Skin of body (tissue), 2 donors: ENCODE results near the gene PACRGL. TPM values are rescaled to one million over a fixed set of nuclear protein-coding genes. Genes with fewer than 3 reads are reported as not detected.
A peak's percentile ranks its signal among the peaks of the same experiment; 100 is the strongest.
"Not testable (repeated sequence)": the region's sequence is repeated elsewhere in the genome, so short reads cannot be mapped to it uniquely, and the experiment has no call there.

Experiments
- DNase-seq: peaks from one replicate; lab custom pipeline; 2025; lab: John Stamatoyannopoulos, UW
- total RNA-seq: library from RNA; depleted of rRNA; stranded (reverse); fragments of >200 nt; gene quantifications from one replicate; pipeline ENCODE4 v1.2.3, GENCODE V29; 2014

Gene PACRGL
- total RNA-seq, 1 donor from 2014 or later, result 27.0 TPM

GRCh38 chr4:20723463-20723862 is 23.2 kb downstream of the PACRGL start:
- no peak for DNase-seq

- DNase-seq, result no peak
Measured at GRCh38 chr4:20724915-20725314, 24.7 kb downstream of the PACRGL start.

GRCh38 chr4:20735931-20736330 is 35.7 kb downstream of the PACRGL start:
- no peak for DNase-seq

GRCh38 chr4:20746000-20746399 is 45.7 kb downstream of the PACRGL start:
- not testable (repeated sequence) for DNase-seq

GRCh38 chr4:20752641-20753040 is 52.4 kb downstream of the PACRGL start:
- DNase-seq, result no peak

GRCh38 chr4:20754036-20754435 is 53.8 kb downstream of the PACRGL start:
- DNase-seq, result no peak

- DNase-seq, result no peak
Measured at GRCh38 chr4:20760053-20760452, 59.8 kb downstream of the PACRGL start.

GRCh38 chr4:20761382-20761781 is 61.1 kb downstream of the PACRGL start:
- no peak for DNase-seq

- no peak for DNase-seq
Measured at GRCh38 chr4:20761826-20762225, 61.6 kb downstream of the PACRGL start.

- DNase-seq, result no peak
Measured at GRCh38 chr4:20764366-20764992, 64.2 kb downstream of the PACRGL start.

GRCh38 chr4:20773144-20773997 is 73.1 kb downstream of the PACRGL start:
- DNase-seq, result peak; percentile 3

GRCh38 chr4:20778896-20779295 is 78.6 kb downstream of the PACRGL start:
- DNase-seq, result no peak

- not testable (repeated sequence) for DNase-seq
Measured at GRCh38 chr4:20783134-20783533, 82.9 kb downstream of the PACRGL start.

- no peak for DNase-seq
Measured at GRCh38 chr4:20787940-20788665, 87.8 kb downstream of the PACRGL start.
